HG03103 (cell line): Measurements from ENCODE around the gene HNF1B.
"Not testable (repeated sequence)": the region's sequence is repeated elsewhere in the genome, so short reads cannot be mapped to it uniquely, and the experiment has no call there.

Experiments
- ATAC-seq: cut with Tn5 transposase; IDR thresholded peaks from one replicate; pipeline ENCODE4 v1.9.1; 2021; ENCODE audit warnings: low read depth; ENCODE audit not compliant: unreplicated experiment

Gene HNF1B

DNA sequence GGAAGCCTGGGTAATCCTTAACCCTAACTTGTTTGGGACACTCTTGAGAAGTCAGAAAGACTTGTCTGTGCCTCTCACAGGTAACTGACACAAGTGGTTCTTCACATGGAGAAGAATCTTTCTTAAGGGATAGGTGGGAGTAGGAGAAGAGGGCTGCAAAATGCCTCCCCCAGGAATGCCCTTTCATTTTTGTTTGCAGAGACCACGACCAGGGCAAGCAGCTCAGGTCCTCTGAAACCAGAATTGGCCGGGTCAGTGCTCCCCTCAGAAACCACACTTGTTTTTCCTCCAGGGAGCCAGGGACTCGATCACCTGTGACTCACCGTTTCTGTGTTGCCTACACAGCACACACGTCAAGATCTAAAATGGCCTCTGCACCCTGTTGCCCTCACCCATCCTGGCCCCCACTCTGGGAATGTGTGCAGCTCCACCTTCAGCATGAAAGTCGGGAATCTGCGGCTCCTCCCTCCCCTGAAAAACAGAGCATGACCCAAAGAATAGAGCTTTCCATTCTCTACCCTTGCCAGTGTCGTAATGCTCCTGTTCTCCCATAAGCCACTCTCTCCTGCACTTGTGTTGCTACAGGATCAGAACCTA, 36.1 kb downstream of the HNF1B start:
- no peak for ATAC-seq

- ATAC-seq = no peak
Observed at GRCh38 chr17:37708008-37708615, 36.7 kb downstream of the HNF1B start.

DNA sequence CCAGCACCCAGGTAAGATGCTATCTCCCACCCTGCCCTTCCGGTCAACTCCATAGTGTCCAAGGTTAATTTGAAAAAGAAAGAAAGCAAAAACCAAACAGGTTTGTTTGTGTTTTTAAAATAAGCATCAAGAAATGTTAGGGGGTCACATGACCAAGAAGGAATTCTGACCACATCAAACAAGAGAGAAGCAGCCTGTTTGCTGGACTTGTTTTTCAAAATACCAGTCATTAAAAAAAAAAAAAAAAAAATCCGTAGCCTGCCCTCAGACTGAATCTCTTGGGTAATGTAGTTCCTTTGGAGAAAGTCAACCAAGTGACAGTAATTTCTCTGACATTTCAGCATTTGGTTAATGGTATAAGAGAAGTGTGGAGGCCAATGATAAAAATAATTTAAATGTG, 38.4 kb downstream of the HNF1B start:
- no peak for ATAC-seq

DNA sequence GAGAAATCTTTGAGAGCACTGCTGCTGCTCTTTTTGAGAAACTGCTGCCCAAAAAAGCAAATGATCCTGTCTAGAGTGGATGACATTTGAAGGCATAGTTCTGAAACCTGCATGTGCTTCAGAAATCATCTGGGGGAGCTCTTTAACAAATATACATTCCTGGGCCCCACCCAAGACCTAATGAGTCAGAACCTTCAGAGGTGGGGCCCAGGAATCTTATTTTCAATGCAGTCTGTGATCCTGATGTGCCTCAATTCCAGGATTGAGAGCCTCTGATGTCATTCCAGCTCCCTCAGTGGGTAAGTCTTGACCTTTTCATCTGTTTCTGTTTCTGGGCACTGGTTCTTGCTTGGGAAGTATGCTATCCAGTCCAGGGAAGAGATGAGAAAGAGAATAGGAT, 42.3 kb downstream of the HNF1B start:
- no peak for ATAC-seq

DNA sequence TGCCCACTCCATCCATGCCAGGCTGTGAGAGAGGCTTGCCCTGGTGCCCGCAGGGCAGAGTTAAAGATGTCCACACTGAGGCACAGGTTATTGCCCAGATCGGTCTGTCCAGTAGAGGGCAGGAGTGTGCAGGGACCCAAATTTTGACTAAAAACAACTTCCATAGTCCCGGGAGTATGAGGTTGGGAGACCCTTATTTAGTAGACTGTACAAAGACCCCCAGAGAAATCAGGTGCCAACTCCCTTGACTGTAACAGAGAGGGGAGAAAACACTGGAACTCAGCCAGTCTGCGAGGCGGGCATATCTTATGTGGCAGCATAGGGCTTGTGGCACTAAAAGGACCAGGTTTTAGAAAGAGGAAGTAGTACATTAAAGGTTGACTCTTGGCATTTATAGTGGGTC, 43.4 kb downstream of the HNF1B start:
- ATAC-seq = no peak

GRCh38 chr17:37700881-37701280, 44.0 kb downstream of the HNF1B start:
- ATAC-seq = no peak

- ATAC-seq = no peak
Observed at GRCh38 chr17:37699285-37699973, 45.4 kb downstream of the HNF1B start.

GRCh38 chr17:37698911-37699255, 46.0 kb downstream of the HNF1B start:
- no peak for ATAC-seq

DNA sequence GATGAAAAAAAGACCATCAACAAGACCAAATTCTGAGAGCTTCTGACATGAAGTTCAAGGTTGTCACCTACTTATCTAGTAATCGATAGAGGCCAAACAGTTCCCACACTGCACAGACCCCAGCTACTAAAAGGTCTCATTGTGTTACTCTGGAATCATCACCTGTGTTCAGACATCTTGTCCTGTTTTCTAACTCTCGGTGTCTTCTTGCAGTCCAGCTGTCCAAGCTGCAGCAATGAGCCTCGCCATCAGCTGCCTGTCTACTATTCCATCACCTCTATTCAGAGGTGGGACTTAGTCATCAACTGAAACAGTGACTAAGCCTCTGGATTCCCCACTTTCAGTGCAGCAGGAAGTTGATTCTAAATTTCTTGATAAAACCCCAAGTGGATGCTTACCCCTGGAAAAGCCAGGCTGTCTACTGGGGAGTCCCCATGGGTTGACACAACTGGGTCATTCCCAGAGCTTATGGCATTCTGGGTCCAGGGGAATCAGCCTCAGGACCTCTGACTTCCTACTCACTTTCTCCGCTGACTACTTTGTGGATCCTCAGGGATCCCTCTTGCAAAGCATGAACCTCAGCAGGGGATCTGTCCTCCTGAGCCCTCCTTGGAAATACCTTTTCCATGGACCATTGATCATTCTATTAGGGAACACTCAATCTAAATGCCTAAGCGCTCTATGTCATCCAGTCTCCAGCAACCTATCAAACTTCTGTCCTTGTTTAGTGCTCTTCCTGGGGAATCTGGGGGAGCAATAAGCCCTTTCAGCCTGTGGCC, 46.5 kb downstream of the HNF1B start:
- ATAC-seq = no peak

GRCh38 chr17:37697381-37697780, 47.5 kb downstream of the HNF1B start:
- ATAC-seq = no peak

DNA sequence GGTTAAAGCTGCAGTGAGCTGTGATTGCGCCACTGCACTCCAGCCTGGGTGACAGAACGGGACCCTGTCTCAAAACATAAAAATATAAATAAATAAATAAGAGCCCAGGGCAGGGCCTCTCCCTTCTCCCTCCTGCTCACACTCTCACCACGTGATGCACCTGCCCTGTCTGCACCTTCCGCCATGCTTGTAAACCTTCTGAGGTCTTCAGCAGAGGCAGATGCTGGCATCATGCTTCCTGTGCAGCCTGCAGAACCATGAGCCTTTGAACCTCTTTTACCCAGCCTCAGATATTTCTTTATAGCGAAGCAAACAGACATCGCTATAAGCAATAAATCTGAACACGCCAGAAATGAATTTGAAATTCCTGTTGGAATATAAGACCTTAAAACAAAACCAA, 48.5 kb downstream of the HNF1B start:
- ATAC-seq = no peak

DNA sequence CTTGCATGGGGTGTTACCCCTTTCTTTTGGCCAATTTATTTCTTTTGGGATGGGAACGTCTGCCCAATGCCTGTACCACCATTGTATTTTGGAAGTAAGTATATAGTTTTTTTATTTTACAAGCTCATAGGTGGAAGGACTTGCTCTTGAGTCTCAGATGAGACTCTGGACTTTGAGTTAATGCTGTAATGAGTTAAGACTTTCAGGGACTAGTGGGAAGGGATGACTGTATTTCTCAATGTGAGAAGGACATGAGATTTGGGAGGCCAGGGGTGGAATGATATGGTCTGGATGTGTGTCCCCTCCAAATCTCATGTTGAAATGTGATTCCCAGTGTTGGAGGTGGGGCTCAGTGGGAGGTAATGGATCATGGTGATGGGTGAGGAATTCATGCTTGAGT, 49.1 kb downstream of the HNF1B start:
- ATAC-seq = no peak

GRCh38 chr17:37694734-37695133, 50.1 kb downstream of the HNF1B start:
- no peak for ATAC-seq

GRCh38 chr17:37693328-37693727, 51.5 kb downstream of the HNF1B start:
- ATAC-seq = no peak

- ATAC-seq = no peak
Observed at GRCh38 chr17:37691807-37692206, 53.1 kb downstream of the HNF1B start.

GRCh38 chr17:37689317-37689716, 55.5 kb downstream of the HNF1B start:
- no peak for ATAC-seq

GRCh38 chr17:37683454-37683984, 61.3 kb downstream of the HNF1B start:
- no peak for ATAC-seq

GRCh38 chr17:37682007-37682406, 62.9 kb downstream of the HNF1B start:
- ATAC-seq = no peak

GRCh38 chr17:37679995-37680394, 64.9 kb downstream of the HNF1B start:
- ATAC-seq = not testable (repeated sequence)

GRCh38 chr17:37678036-37678435, 66.8 kb downstream of the HNF1B start:
- ATAC-seq = no peak

GRCh38 chr17:37677021-37677420, 67.8 kb downstream of the HNF1B start:
- no peak for ATAC-seq
